NCI-H446 treated with DMSO at 0.1 percent for 48 hours (cell line): ENCODE measurements around the gene ZNF557.

Source experiments
- DNase-seq: peaks from one replicate; lab custom pipeline; 2025; lab: John Stamatoyannopoulos, UW

Gene ZNF557

DNA sequence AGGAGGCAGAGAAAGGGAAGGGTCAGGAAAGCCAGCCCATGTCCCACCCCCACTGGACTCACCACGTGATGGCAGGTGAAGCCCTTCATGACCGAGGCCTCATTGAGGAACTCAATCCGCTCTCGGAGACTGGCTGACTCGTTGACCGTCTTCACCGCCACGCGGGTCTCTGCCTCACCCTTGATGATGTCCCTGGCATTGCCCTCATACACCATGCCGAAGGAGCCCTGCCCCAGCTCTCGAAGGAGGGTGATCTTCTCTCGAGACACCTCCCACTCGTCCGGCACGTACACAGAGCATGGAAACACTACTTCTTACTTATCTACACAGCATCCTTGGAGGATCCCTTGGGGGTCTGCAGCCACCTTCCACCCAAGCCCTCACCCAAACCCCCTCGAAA is 55.7 kb downstream of the ZNF557 start:
- DNase-seq, result no peak

DNA sequence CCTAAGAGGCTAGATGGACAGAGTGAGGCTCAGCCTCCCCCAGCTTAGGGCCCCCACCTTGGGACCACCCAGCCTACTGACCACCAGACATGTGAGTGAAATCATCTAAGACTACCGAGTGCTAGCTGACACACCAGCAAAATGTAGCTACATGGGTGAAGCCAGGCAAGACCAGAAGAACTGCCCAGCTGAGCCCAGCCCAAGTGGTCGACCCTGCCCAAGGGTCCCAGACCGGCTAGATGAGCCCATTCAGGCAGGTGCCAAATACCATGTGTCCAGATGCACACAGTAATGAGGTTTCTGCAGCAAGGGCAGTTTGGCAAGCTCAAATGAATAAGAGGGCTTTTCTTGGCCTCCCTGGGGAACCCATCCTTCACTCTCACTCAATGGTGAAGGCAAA is 56.6 kb downstream of the ZNF557 start:
- DNase-seq, result no peak

DNA sequence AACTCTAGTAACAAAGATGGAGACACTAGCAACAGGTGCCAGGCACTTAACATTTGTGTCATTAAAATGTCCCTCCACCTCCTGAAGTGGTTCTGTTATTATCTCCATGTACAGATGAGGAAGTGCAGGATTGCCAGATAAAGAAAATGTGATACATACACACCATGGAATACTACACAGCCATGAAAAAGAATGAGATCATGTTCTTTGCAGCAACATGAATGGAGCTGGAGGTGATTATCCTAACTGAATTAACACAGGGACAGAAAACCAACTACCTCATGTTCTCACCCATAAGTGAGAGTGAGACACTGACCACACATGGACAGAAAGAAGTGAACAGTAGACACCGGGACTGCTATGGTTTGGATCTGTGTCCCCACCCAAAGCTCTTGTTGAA is 60.5 kb downstream of the ZNF557 start:
- no peak for DNase-seq

DNA sequence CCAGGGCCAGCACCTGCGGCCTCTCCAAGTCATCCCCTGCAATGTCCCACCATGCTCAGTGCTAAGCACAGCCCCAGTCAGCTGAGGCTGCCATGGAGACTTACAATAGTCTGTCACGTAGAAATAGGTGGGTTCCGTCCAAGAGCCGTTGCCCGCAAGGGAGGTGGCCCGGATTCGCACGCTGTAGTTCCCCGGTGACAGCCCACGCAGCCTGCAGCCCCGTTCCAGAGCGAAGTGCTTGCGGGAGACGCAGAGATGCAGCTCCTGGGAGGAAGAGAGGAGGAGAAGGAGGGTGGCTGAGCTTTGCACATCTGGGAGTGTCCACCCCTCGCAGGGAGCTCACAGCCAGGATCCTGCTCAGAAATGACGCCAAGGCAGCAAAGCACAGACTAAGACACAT is 62.6 kb downstream of the ZNF557 start:
- DNase-seq, result no peak

DNA sequence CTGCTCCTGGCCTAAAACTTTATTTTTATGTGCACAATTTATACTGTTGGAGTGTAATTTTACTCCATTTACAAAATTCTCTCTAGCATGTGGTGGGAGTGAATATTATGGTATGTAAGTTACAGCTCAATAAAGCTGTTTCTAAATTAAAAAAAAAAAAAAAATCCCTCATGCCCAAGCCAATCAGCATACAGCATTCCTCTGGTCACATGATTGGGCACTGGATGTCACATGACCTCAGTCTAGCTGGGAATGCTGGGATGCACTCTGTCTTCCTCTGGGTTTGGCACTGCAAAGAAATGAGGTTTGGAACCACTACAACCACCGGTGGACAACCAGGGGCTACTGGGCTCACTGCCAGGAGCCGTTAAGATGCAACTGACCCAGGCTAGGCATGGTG is 67.6 kb downstream of the ZNF557 start:
- DNase-seq, result no peak
